CD4-positive, alpha-beta T cell (primary cell): ENCODE data around the gene PDGFD. TPM values are rescaled to one million over a fixed set of nuclear protein-coding genes. Genes with fewer than 3 reads are reported as not detected.

Experiments used
- ATAC-seq: fragments of 200-7000 bp; cut with Tn5 transposase; one replicate; pipeline ENCODE4 v1.10.0; 2022; ENCODE audit warnings: mild to moderate bottlenecking; ENCODE audit not compliant: poor library complexity
- CTCF ChIA-PET: fragments of 350-600 bp; sonication (Branson Sonifier 250); formaldehyde crosslinking; loops from one replicate; lab custom pipeline; 2021; ENCODE audit warnings: antibody characterized with exemption, inconsistent platforms; lab: Charles Lee
- POLR2A ChIA-PET: fragments of 350-600 bp; sonication (Branson Sonifier 250); formaldehyde crosslinking; loops from one replicate; lab custom pipeline; 2021; ENCODE audit warnings: antibody characterized with exemption, inconsistent platforms; lab: Charles Lee
- DNase-seq, 14 experiments: peaks; one replicate each; pipeline ENCODE4 v3.0.0-alpha.2; 2013 to 2020; ENCODE audit warnings: mixed read lengths in 2 of 14
- H3K27ac ChIP-seq, 2 donors: one replicate each; pipeline versions ENCODE4 v1.5.1 to v1.7.0; 2013; ENCODE audit warnings: low read length in 2 of 2, low read depth in 1 of 2, mild to moderate bottlenecking in 1 of 2
- H3K27me3 ChIP-seq, 2 experiments: 1 replicate in 1 of 2; 2 replicates in 1 of 2; pipeline versions ENCODE4 v1.6.1 to v1.7.0; 2013; ENCODE audit warnings: low read length in 2 of 2, control low read depth in 1 of 2, mild to moderate bottlenecking in 1 of 2, moderate library complexity in 1 of 2; ENCODE audit not compliant: insufficient read depth in 2 of 2, control insufficient read depth in 1 of 2
- H3K36me3 ChIP-seq: one replicate; pipeline ENCODE4 v1.6.1; 2013; ENCODE audit warnings: low read length, control low read depth; ENCODE audit not compliant: insufficient read depth
- H3K4me1 ChIP-seq: one replicate; pipeline ENCODE4 v1.6.1; 2013; ENCODE audit warnings: low read length, control low read depth; ENCODE audit not compliant: insufficient read depth
- H3K4me3 ChIP-seq: one replicate; pipeline ENCODE4 v1.5.1; 2013; ENCODE audit warnings: mild to moderate bottlenecking, low read length, moderate library complexity
- H3K9me3 ChIP-seq, 2 experiments: 1 replicate in 1 of 2; 2 replicates in 1 of 2; pipeline versions ENCODE4 v1.6.1 to v1.7.0; 2013; ENCODE audit warnings: low read length in 2 of 2, mild to moderate bottlenecking in 2 of 2, control low read depth in 1 of 2, moderate library complexity in 1 of 2; ENCODE audit not compliant: control insufficient read depth in 1 of 2, insufficient read depth in 1 of 2
- H3K27ac Mint-ChIP-seq: one replicate; pipeline ENCODE4 v1.8.0; 2020; ENCODE audit warnings: mixed read lengths
- H3K27me3 Mint-ChIP-seq: one replicate; pipeline ENCODE4 v1.8.0; 2021; ENCODE audit warnings: mixed read lengths
- H3K36me3 Mint-ChIP-seq: one replicate; pipeline ENCODE4 v1.8.0; 2021; ENCODE audit warnings: low read depth, mixed read lengths
- H3K4me1 Mint-ChIP-seq: one replicate; pipeline ENCODE4 v1.8.0; 2021; ENCODE audit warnings: low read depth, mixed read lengths
- H3K4me3 Mint-ChIP-seq: one replicate; pipeline ENCODE4 v1.8.0; 2020; ENCODE audit warnings: mild to moderate bottlenecking, mixed read lengths
- H3K9me3 Mint-ChIP-seq: one replicate; pipeline ENCODE4 v1.8.0; 2020; ENCODE audit warnings: mixed read lengths
- intact Hi-C, 2 experiments: fragments of 100-400 bp; cut with DNase I in 1 of 2; cut with micrococcal nuclease in 1 of 2; formaldehyde crosslinking; loops; one replicate each; pipeline versions ENCODE4 v1.15.1 to v1.9.0; 2023 to 2025; cut with DNase I, micrococcal nuclease
- total RNA-seq, 174 experiments: library from RNA in 2 of 174; stranded (reverse) in 2 of 174; gene quantifications; one replicate each; pipeline ENCODE4 v1.2.3 and lab custom pipeline; 2021 to 2026
- TF ChIP-seq, protein P1 (sequence below): fragments of 200-600 bp; IDR thresholded peaks from one replicate; pipeline ENCODE4 v1.8.0; 2022; ENCODE audit warnings: antibody characterized with exemption, mild to moderate bottlenecking

Gene PDGFD
- total RNA-seq, 2 experiments from 2014 or later: not detected

DNA sequence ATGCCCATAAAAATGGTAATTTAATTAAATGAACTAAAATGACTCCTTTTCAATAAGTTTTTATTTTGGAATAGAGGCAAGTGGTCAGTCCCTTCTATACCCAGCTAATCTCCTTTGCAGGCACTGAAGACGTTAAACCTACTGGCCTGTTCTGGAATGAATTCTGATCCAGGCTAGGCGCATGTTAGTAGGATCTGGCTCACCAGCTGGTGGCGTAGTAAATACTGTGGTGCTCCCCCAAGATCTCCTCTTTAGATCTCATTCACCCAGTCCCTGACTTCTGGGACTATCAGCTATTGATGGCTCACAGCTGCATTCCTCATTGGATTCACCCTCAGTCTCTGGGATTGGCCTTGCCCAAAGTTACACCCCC lies 301.2 kb downstream of the PDGFD start:
- TF ChIP-seq, protein P1, sequence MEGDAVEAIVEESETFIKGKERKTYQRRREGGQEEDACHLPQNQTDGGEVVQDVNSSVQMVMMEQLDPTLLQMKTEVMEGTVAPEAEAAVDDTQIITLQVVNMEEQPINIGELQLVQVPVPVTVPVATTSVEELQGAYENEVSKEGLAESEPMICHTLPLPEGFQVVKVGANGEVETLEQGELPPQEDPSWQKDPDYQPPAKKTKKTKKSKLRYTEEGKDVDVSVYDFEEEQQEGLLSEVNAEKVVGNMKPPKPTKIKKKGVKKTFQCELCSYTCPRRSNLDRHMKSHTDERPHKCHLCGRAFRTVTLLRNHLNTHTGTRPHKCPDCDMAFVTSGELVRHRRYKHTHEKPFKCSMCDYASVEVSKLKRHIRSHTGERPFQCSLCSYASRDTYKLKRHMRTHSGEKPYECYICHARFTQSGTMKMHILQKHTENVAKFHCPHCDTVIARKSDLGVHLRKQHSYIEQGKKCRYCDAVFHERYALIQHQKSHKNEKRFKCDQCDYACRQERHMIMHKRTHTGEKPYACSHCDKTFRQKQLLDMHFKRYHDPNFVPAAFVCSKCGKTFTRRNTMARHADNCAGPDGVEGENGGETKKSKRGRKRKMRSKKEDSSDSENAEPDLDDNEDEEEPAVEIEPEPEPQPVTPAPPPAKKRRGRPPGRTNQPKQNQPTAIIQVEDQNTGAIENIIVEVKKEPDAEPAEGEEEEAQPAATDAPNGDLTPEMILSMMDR: no peak
- H3K4me1 ChIP-seq: no peaks in the 10 kb centered on the region
- ChIA-PET POLR2A (no interaction called here), CTCF (no interaction called here)
- H3K27ac Mint-ChIP-seq: no peak overlapping the region
- H3K27me3 ChIP-seq: no peaks in the 10 kb centered on the region
- no peak overlapping the region for H3K4me3 Mint-ChIP-seq
- no peaks in the 10 kb centered on the region for H3K36me3 ChIP-seq
- H3K4me3 ChIP-seq: no peak overlapping the region
- no peak overlapping the region for H3K27ac ChIP-seq
- no peaks in the 10 kb centered on the region for H3K36me3 Mint-ChIP-seq
- H3K4me1 Mint-ChIP-seq: no peaks in the 10 kb centered on the region
- H3K27me3 Mint-ChIP-seq: no peaks in the 10 kb centered on the region
- H3K9me3 ChIP-seq: no peaks in the 10 kb centered on the region
- no peak for DNase-seq
- H3K9me3 Mint-ChIP-seq: no peaks in the 10 kb centered on the region
- no peak for ATAC-seq
- intact Hi-C loops: no loop called here

DNA sequence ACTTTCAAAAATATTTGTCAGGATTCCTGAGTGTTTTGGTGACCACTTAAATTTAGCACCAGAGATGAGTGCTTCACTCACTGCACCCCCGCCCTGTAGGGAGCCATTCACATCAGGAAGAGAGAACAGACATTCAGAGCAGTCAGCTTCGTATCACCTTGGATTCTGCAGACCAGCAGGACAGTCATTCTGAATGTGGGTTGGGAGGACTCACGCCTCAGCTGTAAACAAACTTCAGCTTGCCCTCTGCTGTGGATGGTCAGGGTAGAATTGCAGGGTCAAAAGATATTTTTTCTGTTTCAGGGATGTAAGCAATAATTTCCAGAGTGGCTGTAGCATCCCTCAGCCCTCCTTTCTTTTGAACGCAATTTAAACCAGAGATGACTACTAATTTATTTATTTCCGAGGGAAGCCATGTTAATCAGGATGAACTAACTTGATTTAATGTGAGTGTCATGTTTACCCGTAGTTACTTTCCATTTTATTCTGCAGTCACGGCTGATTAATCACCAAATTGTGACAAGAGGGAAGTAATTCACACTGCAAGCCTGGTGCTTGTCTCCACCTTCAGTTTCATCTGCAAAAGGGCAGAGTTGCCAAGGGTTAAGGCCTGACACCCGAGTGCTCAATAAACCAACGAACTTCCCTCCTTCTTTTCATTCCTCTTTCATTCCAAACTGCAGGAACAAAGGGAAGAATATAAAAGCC lies 301.7 kb downstream of the PDGFD start:
- H3K27ac ChIP-seq: no peak overlapping the region
- no peaks in the 10 kb centered on the region for H3K27me3 ChIP-seq
- CTCF ChIA-PET: no interaction called here
- no peaks in the 10 kb centered on the region for H3K4me1 Mint-ChIP-seq
- H3K36me3 ChIP-seq: no peaks in the 10 kb centered on the region
- no peak overlapping the region for H3K4me3 ChIP-seq
- no peak overlapping the region for H3K27ac Mint-ChIP-seq
- DNase-seq (no peak), ATAC-seq (no peak)
- intact Hi-C loops: no loop called here
- POLR2A ChIA-PET: no interaction called here
- H3K36me3 Mint-ChIP-seq: no peaks in the 10 kb centered on the region
- peaks cover 2% of the 10 kb centered on the region for H3K9me3 Mint-ChIP-seq
- no peaks in the 10 kb centered on the region for H3K27me3 Mint-ChIP-seq
- no peaks in the 10 kb centered on the region for H3K4me1 ChIP-seq
- TF ChIP-seq, protein P1: no peak
- H3K9me3 ChIP-seq: no peaks in the 10 kb centered on the region
- no peak overlapping the region for H3K4me3 Mint-ChIP-seq

Other genes starting within 250 kb of the PDGFD start
- gene DDI1, start 127.5 kb downstream of the PDGFD start, total RNA-seq: not detected